H1 (cell line): Measurements from ENCODE around the gene CPE. TPM values are rescaled to one million over a fixed set of nuclear protein-coding genes. Genes with fewer than 3 reads are reported as not detected.

ENCODE experiments used
- CTCF ChIA-PET: fragments of 300-600 bp; sonication (Branson Sonifier 250); formaldehyde crosslinking; loops from one replicate; lab custom pipeline; 2021; ENCODE audit not compliant: partially characterized antibody; lab: Charles Lee
- POLR2A ChIA-PET: fragments of 300-600 bp; sonication (Branson Sonifier 250); formaldehyde crosslinking; loops from one replicate; lab custom pipeline; 2021; ENCODE audit warnings: inconsistent platforms; ENCODE audit not compliant: partially characterized antibody; lab: Charles Lee
- DNase-seq, 2 experiments: peaks; one replicate each; pipeline versions ENCODE4 v3.0.0 to v3.0.0-alpha.2; 2010 to 2022; ENCODE audit warnings: low spot score in 2 of 2, low read depth in 1 of 2, mixed read lengths in 1 of 2
- FAIRE-seq: peaks from 2 replicates; lab custom pipeline; 2011; peaks lifted over from hg19 to GRCh38; lab: Jason Lieb, UNC
- H2AFZ ChIP-seq: 2 replicates; pipeline ENCODE4 v1.8.1; 2012; ENCODE audit warnings: low read length, inconsistent platforms
- H2AK5ac ChIP-seq: 2 replicates; pipeline ENCODE4 v1.6.1; 2013; ENCODE audit warnings: low read depth, low read length
- H2BK120ac ChIP-seq: replicated peaks from 2 replicates; pipeline ENCODE3; 2013; ENCODE audit warnings: low read depth, low read length, inconsistent platforms
- H2BK12ac ChIP-seq: 2 replicates; pipeline ENCODE4 v1.6.1; 2013; ENCODE audit warnings: low read depth, low read length
- H2BK15ac ChIP-seq: 2 replicates; pipeline ENCODE4 v1.6.1; 2013; ENCODE audit warnings: low read length
- H2BK20ac ChIP-seq: 2 replicates; pipeline ENCODE4 v1.6.1; 2013; ENCODE audit warnings: low read length
- H2BK5ac ChIP-seq: 2 replicates; pipeline ENCODE4 v1.6.1; 2013; ENCODE audit warnings: low read depth, low read length
- H3K14ac ChIP-seq: 2 replicates; pipeline ENCODE4 v1.6.1; 2013; ENCODE audit warnings: inconsistent platforms; ENCODE audit not compliant: insufficient read length
- H3K18ac ChIP-seq: 2 replicates; pipeline ENCODE4 v1.6.1; 2013; ENCODE audit warnings: low read length; ENCODE audit errors: extremely low read depth
- H3K23ac ChIP-seq: 2 replicates; pipeline ENCODE4 v1.6.1; 2013; ENCODE audit warnings: inconsistent platforms; ENCODE audit not compliant: insufficient read length
- H3K23me2 ChIP-seq: 2 replicates; pipeline ENCODE4 v1.6.1; 2013; ENCODE audit warnings: low read depth, low read length
- H3K27ac ChIP-seq: 2 replicates; pipeline ENCODE4 v1.6.1; 2011; ENCODE audit warnings: low read depth, low read length, inconsistent platforms
- H3K27me3 ChIP-seq, 4 experiments: replicated peaks in 1 of 4; 1 replicate in 1 of 4; 2 replicates in 3 of 4; pipeline versions ENCODE4 v1.6.1 to v1.8.1; 2011 to 2013; ENCODE audit warnings: low read length in 3 of 4, mild to moderate bottlenecking in 3 of 4, inconsistent platforms in 2 of 4, mixed read lengths in 2 of 4, moderate library complexity in 1 of 4; ENCODE audit not compliant: control insufficient read depth in 3 of 4, insufficient read depth in 3 of 4; ENCODE audit errors: extremely low read depth in 1 of 4
- H3K36me3 ChIP-seq, 4 experiments: 2 replicates each; pipeline versions ENCODE4 v1.6.1 to v1.8.1; 2011 to 2013; ENCODE audit warnings: mild to moderate bottlenecking in 4 of 4, low read length in 3 of 4, moderate library complexity in 2 of 4, control low read depth in 1 of 4, inconsistent platforms in 1 of 4; ENCODE audit not compliant: insufficient read depth in 4 of 4, control insufficient read depth in 2 of 4
- H3K4ac ChIP-seq: replicated peaks from 2 replicates; pipeline ENCODE3; 2013; ENCODE audit warnings: low read length, low read depth, mixed read lengths, inconsistent platforms; ENCODE audit not compliant: insufficient read length
- H3K4me1 ChIP-seq, 4 experiments: replicated peaks in 1 of 4; 1 replicate in 1 of 4; 2 replicates in 3 of 4; pipeline versions ENCODE4 v1.6.1 to v1.8.1; 2011 to 2013; ENCODE audit warnings: low read length in 3 of 4, inconsistent platforms in 2 of 4, mixed read lengths in 1 of 4; ENCODE audit not compliant: insufficient read depth in 4 of 4, control insufficient read depth in 3 of 4
- H3K4me2 ChIP-seq, 2 experiments: 2 replicates each; pipeline versions ENCODE4 v1.6.1 to v1.8.1; 2011 to 2013; ENCODE audit warnings: low read depth in 2 of 2, low read length in 2 of 2, control low read depth in 1 of 2, inconsistent platforms in 1 of 2, mild to moderate bottlenecking in 1 of 2; ENCODE audit not compliant: insufficient read depth in 1 of 2
- H3K4me3 ChIP-seq, 4 experiments: fragments of 200-600, 300-600 bp in 1 of 4; sonication (generic), shearing (Covaris generic), sonication (Bioruptor Twin) in 1 of 4; 2 replicates each; pipeline versions ENCODE4 v1.5.1 to v1.8.1; 2011 to 2016; ENCODE audit warnings: low read length in 4 of 4, low read depth in 3 of 4, control low read depth in 2 of 4, inconsistent platforms in 2 of 4, mild to moderate bottlenecking in 2 of 4, mixed read lengths in 1 of 4, moderate library complexity in 1 of 4; ENCODE audit not compliant: insufficient read depth in 2 of 4; ENCODE audit errors: extremely low read depth in 1 of 4
- H3K56ac ChIP-seq: replicated peaks from 2 replicates; pipeline ENCODE3; 2013; ENCODE audit warnings: low read depth, mild to moderate bottlenecking, mixed read lengths, low read length, inconsistent platforms; ENCODE audit not compliant: insufficient read length
- H3K79me1 ChIP-seq: 2 replicates; pipeline ENCODE4 v1.6.1; 2013; ENCODE audit warnings: low read depth, low read length, control low read depth
- H3K79me2 ChIP-seq, 2 experiments: 2 replicates each; pipeline versions ENCODE4 v1.6.1 to v1.8.1; 2012 to 2013; ENCODE audit warnings: low read length in 2 of 2, mild to moderate bottlenecking in 2 of 2, inconsistent platforms in 1 of 2; ENCODE audit not compliant: insufficient read depth in 2 of 2, control insufficient read depth in 1 of 2
- H3K9ac ChIP-seq, 4 experiments: replicated peaks in 1 of 4; 1 replicate in 1 of 4; 2 replicates in 3 of 4; pipeline versions ENCODE4 v1.6.1 to v1.8.1; 2011 to 2013; ENCODE audit warnings: low read depth in 3 of 4, low read length in 3 of 4, control low read depth in 2 of 4, mild to moderate bottlenecking in 2 of 4, moderate library complexity in 2 of 4, inconsistent platforms in 1 of 4; ENCODE audit errors: extremely low read depth in 1 of 4
- H3K9me3 ChIP-seq, 2 experiments: 2 replicates each; pipeline versions ENCODE4 v1.6.1 to v1.8.1; 2012 to 2013; ENCODE audit warnings: mild to moderate bottlenecking in 2 of 2, moderate library complexity in 2 of 2, control low read depth in 1 of 2, inconsistent platforms in 1 of 2, low read depth in 1 of 2, low read length in 1 of 2, mixed read lengths in 1 of 2; ENCODE audit not compliant: insufficient read depth in 2 of 2
- H4K20me1 ChIP-seq, 2 experiments: replicated peaks in 1 of 2; 2 replicates each; pipeline versions ENCODE3 to v1.8.1; 2011 to 2013; ENCODE audit warnings: inconsistent platforms in 2 of 2, low read length in 2 of 2, mild to moderate bottlenecking in 1 of 2; ENCODE audit not compliant: insufficient read depth in 2 of 2, control insufficient read depth in 1 of 2
- H4K5ac ChIP-seq: 2 replicates; pipeline ENCODE4 v1.6.1; 2013; ENCODE audit warnings: low read length, low read depth, mixed read lengths, inconsistent platforms; ENCODE audit not compliant: insufficient read length
- H4K8ac ChIP-seq: 2 replicates; pipeline ENCODE4 v1.8.0; 2013; ENCODE audit warnings: mild to moderate bottlenecking, moderate library complexity, low read length, inconsistent platforms; ENCODE audit not compliant: insufficient read depth; ENCODE audit errors: extremely low read depth
- H4K91ac ChIP-seq: replicated peaks from 2 replicates; pipeline ENCODE3; 2013; ENCODE audit warnings: low read length, mixed read lengths, inconsistent platforms; ENCODE audit not compliant: insufficient read length
- BRCA1 ChIP-seq: IDR thresholded peaks from 2 replicates; pipeline ENCODE4 v1.6.1; 2012; ENCODE audit warnings: low read depth, low read length, improper control_type of control experiment
- CBX8 ChIP-seq: fragments of 300-800, 300-1000 bp; sonication (generic); IDR thresholded peaks from 2 replicates; pipeline ENCODE4 v1.7.1; 2016; ENCODE audit warnings: low read depth, low read length, borderline replicate concordance
- CTBP2 ChIP-seq: IDR thresholded peaks from 2 replicates; pipeline ENCODE4 v1.7.0; 2011; ENCODE audit warnings: borderline replicate concordance, mild to moderate bottlenecking, moderate library complexity, mixed read lengths, low read length; ENCODE audit not compliant: insufficient read depth, insufficient read length
- HDAC2 ChIP-seq, 2 experiments: fragments of 300-600 bp in 1 of 2; sonication (generic) in 1 of 2; IDR thresholded peaks; 2 replicates each; pipeline ENCODE4 v1.6.1; 2011 to 2012; ENCODE audit warnings: low read depth in 2 of 2, low read length in 2 of 2, mild to moderate bottlenecking in 2 of 2, moderate library complexity in 2 of 2, borderline replicate concordance in 1 of 2, inconsistent platforms in 1 of 2
- KDM4A ChIP-seq: IDR thresholded peaks from one replicate; pipeline ENCODE4 v1.7.1; 2012; ENCODE audit warnings: low read depth, mild to moderate bottlenecking, moderate library complexity, low read length, inconsistent platforms; ENCODE audit not compliant: severe bottlenecking
- RBBP5 ChIP-seq: IDR thresholded peaks from 2 replicates; pipeline ENCODE4 v1.7.1; 2012; ENCODE audit warnings: low read depth, mild to moderate bottlenecking, inconsistent platforms, low read length, moderate library complexity, borderline replicate concordance
- RFX5 ChIP-seq: IDR thresholded peaks from 2 replicates; pipeline ENCODE4 v1.6.1; 2011; ENCODE audit warnings: low read depth, low read length, improper control_type of control experiment, borderline replicate concordance
- SIRT6 ChIP-seq: IDR thresholded peaks from one replicate; pipeline ENCODE4 v1.7.1; 2012; ENCODE audit warnings: low read length, inconsistent platforms
- SIX5 ChIP-seq: IDR thresholded peaks from 2 replicates; pipeline ENCODE4 v1.6.1; 2011; ENCODE audit warnings: mild to moderate bottlenecking, low read depth, low read length
- TBP ChIP-seq: IDR thresholded peaks from 2 replicates; pipeline ENCODE4 v1.6.1; 2011; ENCODE audit warnings: low read depth, low read length, improper control_type of control experiment
- ZNF274 ChIP-seq: IDR thresholded peaks from 2 replicates; pipeline ENCODE4 v1.7.0; 2012; ENCODE audit warnings: low read length, borderline replicate concordance; ENCODE audit errors: extremely low read depth
- WGBS, 2 experiments: shearing (Covaris generic) in 1 of 2; methylation state at CpG; one replicate each; pipeline versions ENCODE4 v1.1.6 to v1.1.7; 2013 to 2015; ENCODE audit warnings: low lambda C conversion rate in 2 of 2, mixed read lengths in 2 of 2, inconsistent platforms in 1 of 2, low coverage in 1 of 2, missing lambda C conversion rate in 1 of 2; ENCODE audit not compliant: insufficient replicate concordance in 2 of 2, insufficient coverage in 1 of 2, insufficient read length in 1 of 2; ENCODE audit errors: extremely low coverage in 1 of 2, missing lambda C conversion rate in 1 of 2; 5-methylcytosine and 5-hydroxymethylcytosine counted together
- polyA plus RNA-seq, 7 experiments: library from polyadenylated mRNA; depleted of rRNA in 3 of 7; stranded (reverse) in 5 of 7; unstranded in 2 of 7; fragments of >200 nt in 5 of 7; fragments of 200-250 nt in 2 of 7; gene quantifications; 1 replicate in 5 of 7; 2 replicates in 1 of 7; 4 replicates in 1 of 7; pipeline versions ENCODE4 v1.2.1 to v1.2.3, GENCODE V29; 2011 to 2013; ENCODE audit warnings: missing spikeins in 2 of 7, mixed read lengths in 2 of 7
- total RNA-seq: library from RNA; stranded (reverse); fragmentation: NEBNext Ultra II Directional; extraction: Animal tissue kit (Norgen Biotek cat#: 25700); gene quantifications from 2 replicates; pipeline ENCODE4 v1.2.1, GENCODE V29; 2021

CPE gene
- total and polyA plus RNA-seq, 2 of the 8 experiments (the other 6 are each of a cell fraction or from before 2014, with no cell fraction given) = 9.4 to 10.2 TPM

GRCh38 chr4:165359506-165359905, 19.3 kb upstream of the CPE start:
- ChIA-PET CTCF (interaction anchor here (0.5 to 3.4 kb wide), 8 partner anchors 8 to 228 kb away, joined by 3 to 14 read pairs (median 4); no protein-coding TSS in a partner anchor), POLR2A (no interaction called here)
- H3K4me2 ChIP-seq = no peak overlapping the region

More at GRCh38 chr4:165359506-165359905, 19.3 kb upstream of the CPE start:
- no peak overlapping the region for H3K4ac ChIP-seq
- no peak overlapping the region for H2BK12ac ChIP-seq
- H4K8ac ChIP-seq = no peak overlapping the region
- H4K5ac ChIP-seq = no peak overlapping the region
- 98% methylated on average over 2 of the region's 2 CpGs; no CpG with 5 or more reads in 1 of the 2 experiments for WGBS, 2 experiments
- no peak overlapping the region for H3K9ac ChIP-seq
- peaks cover 3% of the 10 kb centered on the region; the same call in 1 of the 2 replicates for H3K23me2 ChIP-seq
- no peaks in the 10 kb centered on the region for H3K27me3 ChIP-seq
- no peak for DNase-seq
- H3K23ac ChIP-seq = no peak overlapping the region
- H2BK120ac ChIP-seq = no peak overlapping the region
- no peaks in the 10 kb centered on the region for H3K79me2 ChIP-seq
- H4K20me1 ChIP-seq = no peaks in the 10 kb centered on the region
- no peak overlapping the region for H2AFZ ChIP-seq
- no peaks in the 10 kb centered on the region for H3K9me3 ChIP-seq
- no peak overlapping the region for H2AK5ac ChIP-seq
- no peak overlapping the region for H3K18ac ChIP-seq
- H3K4me3 ChIP-seq = no peak overlapping the region
- H2BK15ac ChIP-seq = no peak overlapping the region
- no peaks in the 10 kb centered on the region for H3K36me3 ChIP-seq
- no peak overlapping the region for H2BK20ac ChIP-seq
- H2BK5ac ChIP-seq = no peak overlapping the region
- no peak overlapping the region for H3K56ac ChIP-seq
- H3K79me1 ChIP-seq = no peaks in the 10 kb centered on the region
- TF ChIP-seq KDM4A (no peak), SIRT6 (no peak), RBBP5 (no peak), HDAC2 (IDR thresholded peaks at IDR 0.05; ENCODE audit: borderline replicate concordance in 1 of 2, low read depth in 2 of 2, low read length in 2 of 2) (no peak), TBP (no peak), CTBP2 (no peak), BRCA1 (no peak), CBX8 (no peak), RFX5 (no peak), ZNF274 (no peak), SIX5 (no peak)
- H4K91ac ChIP-seq = no peak overlapping the region
- no peak overlapping the region for H3K14ac ChIP-seq
- no peak overlapping the region for H3K27ac ChIP-seq
- no peaks in the 10 kb centered on the region for H3K4me1 ChIP-seq
- FAIRE-seq = no peak
